ENCODE measurements around the gene EIF4A3. TPM values are rescaled to one million over a fixed set of nuclear protein-coding genes. Genes with fewer than 3 reads are reported as not detected.

Gene EIF4A3
- polyA plus RNA-seq, 1 donor (not counting 4 experiments of a cell fraction or from before 2014, with no cell fraction given) = 143 TPM

GRCh38 chr17:80129006-80129565, 17.8 kb downstream of the EIF4A3 start:
- H3K4me2 ChIP-seq (ENCODE audit: control insufficient read depth, extremely low read depth, insufficient read depth, low read depth, low read length) = no peak overlapping the region
- dilution Hi-C loops (cut with MboI; ENCODE audit: extremely low pct_ligation_motif_present, low sequenced_read_pairs) = no loop called here
- no peaks in the 10 kb centered on the region for H3K9me1 ChIP-seq (ENCODE audit: control insufficient read depth, extremely low read depth, insufficient read depth, low read length)
- no peaks in the 10 kb centered on the region for H3K27me3 ChIP-seq (ENCODE audit: control insufficient read depth, extremely low read depth, insufficient read depth, low read length)
- H3K36me3 ChIP-seq (ENCODE audit: control insufficient read depth in 2 of 2, extremely low read depth in 1 of 2, insufficient read depth in 2 of 2, low read length in 2 of 2) = peaks cover 2 to 10% of the 10 kb centered on the region in 2 experiments
- no peak overlapping the region for H3K4me3 ChIP-seq (ENCODE audit: control insufficient read depth in 2 of 3, extremely low read depth in 1 of 3, insufficient read depth in 2 of 3, low read depth in 1 of 3, low read length in 3 of 3)
- peaks cover 7% of the 10 kb centered on the region for H3K4me1 ChIP-seq (ENCODE audit: control insufficient read depth, extremely low read depth, insufficient read depth, low read length)
- DNase-seq (ENCODE audit: low read depth, low spot score) = no peak
- TF ChIP-seq CTCF (optimal IDR thresholded peaks at IDR 0.05 in 1 of 3, IDR thresholded peaks at IDR 0.05 in 1 of 3, conservative IDR thresholded peaks at IDR 0.05 in 1 of 3; ENCODE audit: extremely low read depth in 1 of 3, insufficient read depth in 2 of 3, low read length in 3 of 3) = no peak
- TF ChIP-seq EZH2 (IDR thresholded peaks at IDR 0.05; ENCODE audit: low read length) = no peak
- no peaks in the 10 kb centered on the region for H4K20me1 ChIP-seq (ENCODE audit: control insufficient read depth, extremely low read depth, insufficient read depth, low read length)
- no peak overlapping the region for H2AFZ ChIP-seq (ENCODE audit: control insufficient read depth, low read length)
- no peak overlapping the region for H3K9ac ChIP-seq (ENCODE audit: control insufficient read depth, extremely low read depth, insufficient read depth, low read length)
- no peaks in the 10 kb centered on the region for H3K9me3 ChIP-seq (ENCODE audit: control insufficient read depth, low read depth, low read length)
- no peak overlapping the region for H3K27ac ChIP-seq (ENCODE audit: control insufficient read depth, insufficient read depth, low read length)
- H3K79me2 ChIP-seq (ENCODE audit: control insufficient read depth, insufficient read depth, low read length) = no peaks in the 10 kb centered on the region
- no peak for FAIRE-seq

- TF ChIP-seq CTCF (optimal IDR thresholded peaks at IDR 0.05 in 1 of 3, IDR thresholded peaks at IDR 0.05 in 1 of 3, conservative IDR thresholded peaks at IDR 0.05 in 1 of 3; ENCODE audit: extremely low read depth in 1 of 3, insufficient read depth in 2 of 3, low read length in 3 of 3) = no peak
- TF ChIP-seq EZH2 (IDR thresholded peaks at IDR 0.05; ENCODE audit: low read length) = no peak
- Histone ChIP-seq H3K4me2 (ENCODE audit: control insufficient read depth, extremely low read depth, insufficient read depth, low read depth, low read length) (no peak overlapping the region), H2AFZ (ENCODE audit: control insufficient read depth, low read length) (no peak overlapping the region), H3K36me3 (ENCODE audit: control insufficient read depth in 2 of 2, extremely low read depth in 1 of 2, insufficient read depth in 2 of 2, low read length in 2 of 2) (no peaks in the 10 kb centered on the region), H3K9me1 (ENCODE audit: control insufficient read depth, extremely low read depth, insufficient read depth, low read length) (no peaks in the 10 kb centered on the region), H3K27me3 (ENCODE audit: control insufficient read depth, extremely low read depth, insufficient read depth, low read length) (no peaks in the 10 kb centered on the region), H3K4me1 (ENCODE audit: control insufficient read depth, extremely low read depth, insufficient read depth, low read length) (peaks cover 11% of the 10 kb centered on the region), H4K20me1 (ENCODE audit: control insufficient read depth, extremely low read depth, insufficient read depth, low read length) (no peaks in the 10 kb centered on the region), H3K9ac (ENCODE audit: control insufficient read depth, extremely low read depth, insufficient read depth, low read length) (no peak overlapping the region), H3K79me2 (ENCODE audit: control insufficient read depth, insufficient read depth, low read length) (no peaks in the 10 kb centered on the region), H3K27ac (ENCODE audit: control insufficient read depth, insufficient read depth, low read length) (no peak overlapping the region), H3K9me3 (ENCODE audit: control insufficient read depth, low read depth, low read length) (no peaks in the 10 kb centered on the region), H3K4me3 (ENCODE audit: control insufficient read depth in 2 of 3, extremely low read depth in 1 of 3, insufficient read depth in 2 of 3, low read depth in 1 of 3, low read length in 3 of 3) (no peak overlapping the region)
- FAIRE-seq = no peak
- dilution Hi-C loops (cut with MboI; ENCODE audit: extremely low pct_ligation_motif_present, low sequenced_read_pairs) = no loop called here
- no peak for DNase-seq (ENCODE audit: low read depth, low spot score)
These were observed 20.5 kb downstream of the EIF4A3 start for GRCh38 chr17:80126449-80126715.

All from keratinocyte (primary cell).